GM20000 (cell line): Measurements from ENCODE around the gene LONRF2.

Experiments
- DNase-seq: peaks from one replicate; pipeline ENCODE4 v3.0.0; 2012; ENCODE audit warnings: low spot score
- CTCF ChIP-seq: IDR thresholded peaks from 2 replicates; pipeline ENCODE4 v1.5.1; 2012; ENCODE audit warnings: mild to moderate bottlenecking, control low read depth; ENCODE audit errors: extremely low read depth, missing control alignments

LONRF2 gene

DNA sequence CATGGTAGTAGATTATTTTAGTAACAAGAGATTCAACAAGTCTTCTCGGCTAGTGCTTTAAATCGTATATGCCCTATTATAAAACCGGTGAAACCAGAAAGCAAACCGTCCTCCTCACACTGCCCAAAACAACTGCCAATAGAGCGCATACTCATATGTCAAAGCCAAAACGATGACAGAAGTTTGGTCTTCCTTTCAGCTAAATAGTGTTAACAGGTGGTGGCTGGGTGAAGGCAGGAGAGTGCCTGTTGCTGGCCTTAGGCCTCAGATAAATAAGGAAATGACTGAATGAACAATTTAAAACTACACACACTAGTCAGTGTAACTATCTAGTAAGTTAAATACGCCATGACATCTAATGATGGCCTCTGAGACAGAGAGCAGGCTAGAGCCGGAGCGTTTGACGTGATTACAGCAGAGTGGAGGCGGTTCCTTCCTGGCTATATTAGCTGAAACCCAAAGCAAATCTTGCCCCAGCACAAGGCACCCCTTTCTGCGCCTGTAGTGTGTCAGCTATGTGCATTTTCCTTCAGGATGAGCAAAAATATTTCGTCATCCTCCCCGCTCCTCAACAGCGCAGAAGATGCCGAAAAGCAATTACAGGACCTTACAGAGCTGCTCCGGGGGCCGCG, 1.6 kb downstream of the LONRF2 start:
- DNase-seq, result no peak
- no peak for TF ChIP-seq CTCF

DNA sequence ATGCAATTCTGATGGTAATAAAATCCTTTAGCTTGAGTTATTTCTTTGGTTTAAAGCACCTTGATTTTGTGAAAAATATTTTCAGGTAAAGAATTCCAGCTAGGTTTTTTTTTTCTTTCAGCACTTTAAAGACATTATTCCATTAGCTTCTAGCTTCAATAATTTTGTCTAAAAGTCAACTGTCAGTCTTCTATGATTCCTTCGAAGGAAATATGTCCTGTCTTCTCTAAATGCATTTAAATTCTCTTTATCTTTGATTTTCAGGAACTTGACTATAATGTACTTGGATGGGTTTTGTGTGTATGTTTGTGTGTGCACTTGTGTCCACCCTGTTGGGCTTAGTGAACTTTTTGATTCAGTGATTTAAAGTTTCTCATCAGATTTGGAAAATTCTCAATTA, 4.7 kb downstream of the LONRF2 start:
- TF ChIP-seq CTCF, result no peak
- no peak for DNase-seq

DNA sequence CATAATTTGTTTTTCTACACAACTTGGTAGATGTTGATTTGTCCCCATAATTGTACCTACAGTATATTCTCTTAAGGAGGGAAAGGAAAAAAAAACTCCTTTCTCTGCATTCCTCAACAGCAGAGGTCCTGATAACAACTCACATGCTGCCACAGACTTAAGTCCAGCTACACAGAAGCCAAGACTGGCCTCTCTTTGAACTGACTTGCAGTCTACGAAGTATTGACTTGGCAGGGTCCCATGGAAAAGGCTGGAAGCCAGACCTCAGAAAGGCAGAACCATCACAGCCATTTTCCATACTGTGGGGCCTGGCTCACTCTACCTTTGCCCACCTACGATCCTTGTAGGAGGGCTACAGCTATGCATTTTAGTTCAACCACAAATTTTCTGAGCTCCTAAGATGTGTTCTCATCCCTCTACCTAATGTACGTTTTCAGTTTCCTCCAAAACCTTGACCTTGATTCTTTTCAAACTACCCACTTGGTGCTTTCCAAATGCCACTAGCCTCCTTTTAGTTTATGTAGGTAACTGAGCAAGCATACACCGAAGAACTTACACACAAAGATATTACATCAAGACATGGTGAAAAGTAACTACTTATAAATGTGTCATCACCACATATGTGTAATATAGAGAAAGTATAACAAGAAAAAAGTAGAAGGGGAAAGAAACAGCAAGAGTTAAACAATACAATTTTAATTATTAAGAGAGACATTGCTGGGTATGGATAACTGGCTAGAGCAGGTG, 12.2 kb downstream of the LONRF2 start:
- TF ChIP-seq CTCF, result no peak
- no peak for DNase-seq

DNA sequence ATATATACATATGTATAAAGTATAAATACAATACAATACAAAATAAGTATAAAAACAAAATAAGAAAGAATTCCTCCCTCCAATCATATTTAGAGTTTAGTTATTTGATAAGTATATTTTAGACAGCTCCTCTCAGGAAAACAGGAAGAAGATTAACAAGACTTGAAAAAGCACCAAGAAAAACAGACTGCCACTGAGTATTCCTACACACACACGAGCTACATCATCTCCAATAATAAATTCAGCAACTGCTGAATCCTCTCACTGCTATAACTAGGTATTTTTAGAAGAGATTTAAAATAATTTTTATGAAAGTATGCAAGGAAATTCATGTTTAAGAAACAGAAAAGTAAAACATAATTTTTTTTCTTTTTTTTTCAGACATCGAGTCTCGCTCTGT, 13.0 kb downstream of the LONRF2 start:
- TF ChIP-seq CTCF, result no peak
- DNase-seq, result no peak

GRCh38 chr2:100303744-100304143, 18.6 kb downstream of the LONRF2 start:
- no peak for DNase-seq
- no peak for TF ChIP-seq CTCF

GRCh38 chr2:100302585-100302892, 19.8 kb downstream of the LONRF2 start:
- DNase-seq, result no peak

More at GRCh38 chr2:100302585-100302892, 19.8 kb downstream of the LONRF2 start:
- TF ChIP-seq CTCF, result no peak
